Activated CD4-positive, alpha-beta T cell treated with anti-CD3 and anti-CD28 coated beads, Interleukin-10, Interleukin-2, amounts not matched to agents 100 ng/mL and 50 ng/mL, durations not matched to agents 16 hours and 8 hours (primary cell): ENCODE measurements around the gene NDUFB2.
"Not testable (repeated sequence)": the region's sequence is repeated elsewhere in the genome, so short reads cannot be mapped to it uniquely, and the experiment has no call there.

ENCODE experiments used
- DNase-seq: peaks from one replicate; pipeline ENCODE4 v3.0.0-alpha.2; 2020

NDUFB2 gene

DNA sequence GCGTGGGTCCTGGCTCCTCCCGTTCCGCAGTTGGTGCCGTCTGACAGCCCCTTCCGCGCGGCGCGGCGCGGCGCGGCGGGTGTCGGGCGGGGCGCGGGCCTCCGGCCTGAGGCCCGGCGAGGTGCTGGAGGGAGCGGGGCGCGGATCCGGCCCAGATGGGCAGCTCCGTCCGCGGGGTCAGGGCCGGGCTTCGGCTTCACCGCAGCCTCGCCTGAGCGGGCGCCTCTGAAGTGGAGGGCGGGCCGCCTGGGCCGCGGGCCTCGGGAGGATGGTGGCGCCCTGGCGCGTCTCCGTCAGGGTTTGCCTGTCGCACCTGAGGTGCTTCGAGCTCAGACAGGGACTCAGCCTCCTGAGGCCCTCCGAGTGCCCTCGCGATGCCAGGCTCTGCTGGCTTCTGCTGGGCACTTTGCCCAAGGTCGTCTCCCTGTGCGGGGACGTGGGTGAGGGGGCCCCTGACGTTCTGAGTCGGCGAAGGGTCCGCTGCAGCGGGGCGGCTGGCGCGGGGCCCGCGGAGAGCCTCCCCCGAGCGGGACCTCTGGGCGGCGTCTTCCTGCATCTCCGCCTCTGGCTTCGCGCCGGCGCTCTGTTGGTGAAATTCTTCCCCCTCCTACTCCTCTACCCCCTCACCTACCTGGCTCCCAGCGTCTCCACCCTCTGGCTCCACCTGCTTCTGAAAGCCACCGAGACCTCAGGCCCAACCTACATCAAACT lies 23.3 kb upstream of the NDUFB2 start:
- peak; percentile 56 for DNase-seq

- DNase-seq, result no peak
Measured at GRCh38 chr7:140673774-140674155, 22.7 kb upstream of the NDUFB2 start.

DNA sequence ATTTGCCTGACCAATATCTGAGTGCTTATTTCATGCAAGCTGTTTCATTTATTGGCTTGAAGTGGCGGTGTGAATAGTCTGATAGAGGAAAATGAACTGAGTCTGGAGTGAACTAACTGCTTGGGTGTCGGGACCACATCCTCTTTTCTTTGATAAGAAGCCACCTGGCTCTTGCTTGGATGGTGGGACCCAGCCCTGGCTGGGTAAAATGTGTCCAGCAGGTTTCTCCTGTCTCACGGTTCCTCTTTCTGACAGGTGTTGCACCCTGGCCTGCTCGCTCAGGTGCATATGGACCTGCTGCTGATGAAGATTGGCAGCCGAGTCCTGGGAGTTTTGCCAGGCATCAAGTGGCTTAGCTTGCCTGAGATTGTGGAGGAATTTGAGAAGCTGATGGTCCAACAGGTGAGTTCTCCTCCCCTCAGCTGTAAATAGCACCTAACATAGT lies 22.1 kb upstream of the NDUFB2 start:
- DNase-seq, result no peak

GRCh38 chr7:140674899-140675701 lies 21.4 kb upstream of the NDUFB2 start:
- DNase-seq, result peak; percentile 15

DNA sequence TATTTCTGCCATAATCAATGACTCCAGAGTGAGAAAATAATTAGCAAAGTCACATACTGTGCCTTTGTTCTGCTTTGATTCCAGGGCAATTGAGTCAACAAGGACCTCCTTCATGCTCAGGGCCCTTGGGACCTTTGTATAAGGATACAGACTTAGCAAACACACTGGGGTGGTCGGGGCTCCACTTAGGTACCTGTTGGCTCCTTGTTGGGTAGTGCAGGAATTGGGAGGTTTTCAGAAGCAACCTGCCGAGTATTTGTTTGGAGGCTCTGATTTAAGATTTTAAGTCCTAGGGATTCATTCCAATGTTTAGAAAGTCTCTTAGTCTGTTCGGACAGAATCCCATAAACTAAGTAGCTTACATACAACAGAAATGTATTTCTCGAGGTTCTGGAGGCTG lies 20.8 kb upstream of the NDUFB2 start:
- no peak for DNase-seq

GRCh38 chr7:140676306-140676705 lies 20.2 kb upstream of the NDUFB2 start:
- DNase-seq, result no peak

- not testable (repeated sequence) for DNase-seq
Measured at GRCh38 chr7:140676956-140677355, 19.6 kb upstream of the NDUFB2 start.

DNA sequence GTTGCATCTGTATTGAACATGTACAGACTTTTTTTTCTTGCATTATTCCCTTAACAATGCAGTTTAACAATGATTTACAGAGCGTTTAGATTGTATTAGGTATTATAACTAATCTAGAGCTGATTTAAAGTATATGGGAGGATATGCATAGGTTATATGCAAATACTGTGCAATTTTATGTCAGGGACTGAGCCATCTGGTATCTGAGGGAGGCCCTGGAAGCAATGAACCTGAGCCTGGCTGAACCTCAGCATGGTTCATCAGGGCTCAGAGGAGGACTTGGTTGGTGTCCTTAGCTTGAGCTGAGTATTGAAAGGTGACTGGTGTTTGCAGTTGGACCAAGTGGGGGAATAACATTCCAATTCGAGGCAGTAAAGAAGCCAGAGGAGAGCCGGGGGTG lies 19.0 kb upstream of the NDUFB2 start:
- no peak for DNase-seq

- DNase-seq, result no peak
Measured at GRCh38 chr7:140678081-140678815, 18.3 kb upstream of the NDUFB2 start.

DNA sequence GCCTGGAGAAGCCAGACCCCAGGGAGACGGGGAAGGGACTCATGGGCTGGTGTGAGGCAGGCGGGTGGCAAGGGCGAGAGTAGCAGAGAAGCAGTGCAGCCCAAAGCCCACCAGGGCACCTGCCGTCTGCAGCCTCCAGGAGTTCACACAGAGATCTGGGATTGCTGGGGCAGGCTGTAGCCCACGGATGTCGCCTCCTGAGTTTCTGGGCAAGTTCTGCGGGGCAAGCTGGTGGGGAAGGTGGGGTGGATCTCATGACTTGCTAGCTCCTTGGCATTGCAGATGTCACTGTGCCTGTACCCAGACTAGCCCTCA lies 17.7 kb upstream of the NDUFB2 start:
- no peak for DNase-seq

GRCh38 chr7:140679186-140679585 lies 17.3 kb upstream of the NDUFB2 start:
- DNase-seq, result no peak

GRCh38 chr7:140680886-140681285 lies 15.6 kb upstream of the NDUFB2 start:
- no peak for DNase-seq

DNA sequence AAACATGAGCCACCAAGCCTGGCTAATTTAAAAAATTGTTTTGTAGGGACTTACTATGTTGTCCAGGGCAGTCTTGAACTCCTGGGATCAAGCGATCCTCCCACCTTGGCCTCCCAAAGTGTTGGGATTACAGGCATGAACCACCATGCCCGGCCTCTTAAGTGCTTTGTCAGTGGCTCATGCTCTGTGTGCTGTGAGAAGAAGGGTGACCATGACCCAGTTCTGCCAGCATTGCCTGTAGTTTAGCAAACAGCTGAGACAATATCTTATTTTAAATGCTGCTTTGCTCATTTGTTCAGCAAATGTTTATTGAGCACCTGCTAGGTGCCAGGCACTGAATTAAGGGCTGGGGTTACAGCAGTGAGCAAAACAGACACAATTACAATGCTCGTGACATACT lies 14.7 kb upstream of the NDUFB2 start:
- no peak for DNase-seq

- no peak for DNase-seq
Measured at GRCh38 chr7:140683657-140684056, 12.9 kb upstream of the NDUFB2 start.

DNA sequence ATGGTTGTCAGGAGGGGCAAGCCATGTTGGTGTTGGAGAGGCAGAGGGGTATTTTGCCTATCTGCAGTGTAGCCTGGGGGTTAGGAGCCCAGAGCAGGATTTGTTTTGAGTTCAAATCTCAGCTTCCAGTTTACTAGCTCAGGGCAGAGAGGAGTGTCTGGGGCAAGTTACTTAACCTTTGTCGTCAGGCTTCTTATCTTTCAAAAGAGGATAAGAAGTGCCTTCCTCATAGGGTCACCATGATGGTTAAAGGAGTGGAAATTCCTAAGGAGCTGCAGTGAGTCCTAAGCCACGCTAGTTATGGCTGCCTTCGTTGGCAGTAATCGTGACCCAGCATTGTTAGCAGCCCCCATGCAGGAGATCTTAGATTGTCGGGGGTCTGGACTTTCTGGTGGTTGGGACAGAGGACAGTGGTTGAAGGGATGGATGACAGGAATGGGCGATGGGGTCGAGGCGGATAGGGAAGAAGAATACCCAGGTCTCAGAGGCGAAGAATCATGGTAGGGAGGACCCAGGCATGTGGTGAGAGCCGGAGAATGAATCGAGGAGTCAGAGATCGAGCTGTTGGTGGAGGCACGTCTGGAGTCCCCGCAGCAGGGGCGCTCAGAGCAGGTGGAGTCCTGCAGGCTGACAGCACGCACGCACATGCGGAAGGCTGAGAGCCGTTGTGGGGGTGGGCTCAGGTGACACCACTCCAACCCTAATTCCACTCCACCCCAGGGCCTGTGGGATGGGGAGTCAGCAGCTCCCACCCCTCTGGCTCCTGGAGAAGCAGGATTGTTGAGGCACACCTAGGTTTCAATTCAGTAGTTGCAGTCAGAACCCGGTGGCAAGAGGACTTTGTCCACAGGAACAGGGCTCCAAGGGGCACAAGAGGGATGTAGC lies 12.2 kb upstream of the NDUFB2 start:
- DNase-seq, result no peak

DNA sequence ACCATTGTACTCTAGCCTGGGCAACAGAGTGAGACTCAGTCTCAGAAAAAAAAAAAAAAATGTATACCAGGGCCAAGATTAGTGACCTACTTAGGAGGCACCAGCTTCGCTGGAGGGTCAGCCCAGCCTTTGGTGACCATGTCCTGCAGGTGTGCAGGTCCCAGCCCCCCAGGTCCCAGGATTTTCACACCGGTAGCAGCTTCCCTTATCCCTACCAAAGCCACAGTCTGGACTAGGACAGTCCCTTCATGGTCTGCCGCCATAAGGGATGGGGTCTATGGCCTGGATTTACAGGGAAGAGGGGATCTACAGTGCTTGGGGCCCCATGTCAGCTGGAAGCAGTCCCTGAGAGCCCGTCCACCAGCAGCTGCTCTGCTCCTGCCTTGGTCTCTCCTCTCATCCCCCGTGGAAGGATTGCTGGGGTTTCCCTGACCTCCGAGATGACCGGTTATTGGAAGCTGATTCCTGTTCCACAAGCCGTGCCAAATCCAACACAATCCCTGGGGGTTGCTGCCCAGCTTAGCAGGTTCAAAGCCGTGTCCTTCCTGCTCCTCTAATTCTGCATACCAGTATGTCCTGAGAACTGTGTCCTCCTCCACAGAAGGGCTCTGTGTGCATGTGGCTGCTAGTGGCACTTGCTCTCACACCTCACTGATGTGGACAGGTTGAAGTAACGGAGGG lies 11.0 kb upstream of the NDUFB2 start:
- DNase-seq, result no peak

DNA sequence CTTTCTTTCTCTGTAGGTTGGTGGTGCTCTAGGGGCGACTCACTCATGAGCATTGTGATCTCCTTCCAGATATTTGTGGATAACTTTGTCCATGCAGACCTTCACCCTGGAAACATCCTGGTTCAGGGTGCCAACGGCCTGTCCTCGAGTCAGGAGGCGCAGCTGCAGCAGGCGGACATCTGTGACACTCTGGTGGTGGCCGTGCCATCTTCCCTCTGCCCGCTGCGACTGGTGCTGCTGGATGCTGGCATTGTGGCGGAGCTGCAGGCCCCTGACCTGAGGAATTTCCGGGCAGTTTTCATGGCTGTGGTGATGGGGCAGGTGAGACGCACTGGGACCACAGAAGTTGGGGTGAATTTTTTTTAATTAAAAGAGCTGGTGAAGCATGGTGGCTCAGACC lies 9.6 kb upstream of the NDUFB2 start:
- no peak for DNase-seq

GRCh38 chr7:140688341-140688740 lies 8.2 kb upstream of the NDUFB2 start:
- DNase-seq, result no peak

DNA sequence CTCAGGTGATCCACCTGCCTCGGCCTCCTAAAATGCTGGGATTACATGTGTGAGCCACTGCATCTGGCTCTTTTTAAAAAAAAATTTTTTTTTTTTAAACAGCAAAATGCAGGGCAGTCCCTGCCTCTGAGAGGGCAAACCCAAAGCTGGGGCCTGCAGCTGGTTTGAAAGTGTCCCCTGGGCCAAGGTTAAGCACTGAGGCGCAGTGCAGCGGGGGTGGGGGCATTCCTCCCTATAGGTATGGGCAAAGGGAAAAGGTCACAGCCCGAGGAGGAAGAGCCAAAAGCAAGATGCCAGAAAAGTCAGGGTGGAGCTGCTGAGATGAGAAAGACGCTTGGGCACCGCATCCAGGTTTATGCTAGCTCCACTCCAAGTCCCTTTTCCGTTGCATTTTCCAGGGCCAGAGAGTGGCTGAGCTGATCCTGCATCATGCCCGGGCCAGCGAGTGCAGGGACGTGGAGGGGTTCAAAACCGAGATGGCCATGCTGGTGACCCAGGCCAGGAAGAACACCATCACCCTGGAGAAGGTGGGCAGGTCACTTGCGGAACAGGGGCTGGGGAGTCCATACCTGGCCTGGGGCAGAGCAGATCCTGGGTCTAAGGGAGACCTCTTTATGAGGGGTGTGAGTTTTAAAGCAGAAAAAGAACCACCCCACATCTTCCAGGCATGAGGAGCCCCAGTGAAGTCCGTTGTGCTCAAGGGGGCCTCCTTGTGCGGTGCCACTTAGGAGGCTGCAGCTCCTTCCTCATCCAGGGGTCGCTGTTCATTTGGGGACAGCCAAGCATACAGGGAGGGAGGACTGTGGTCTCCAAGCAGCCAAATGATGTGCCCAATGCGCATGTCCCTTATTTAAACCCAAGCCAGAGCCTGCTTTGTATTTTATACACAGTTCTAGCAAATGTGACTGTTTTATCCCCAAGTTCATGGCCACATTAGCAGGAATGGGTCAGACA lies 7.0 kb upstream of the NDUFB2 start:
- DNase-seq, result no peak

DNA sequence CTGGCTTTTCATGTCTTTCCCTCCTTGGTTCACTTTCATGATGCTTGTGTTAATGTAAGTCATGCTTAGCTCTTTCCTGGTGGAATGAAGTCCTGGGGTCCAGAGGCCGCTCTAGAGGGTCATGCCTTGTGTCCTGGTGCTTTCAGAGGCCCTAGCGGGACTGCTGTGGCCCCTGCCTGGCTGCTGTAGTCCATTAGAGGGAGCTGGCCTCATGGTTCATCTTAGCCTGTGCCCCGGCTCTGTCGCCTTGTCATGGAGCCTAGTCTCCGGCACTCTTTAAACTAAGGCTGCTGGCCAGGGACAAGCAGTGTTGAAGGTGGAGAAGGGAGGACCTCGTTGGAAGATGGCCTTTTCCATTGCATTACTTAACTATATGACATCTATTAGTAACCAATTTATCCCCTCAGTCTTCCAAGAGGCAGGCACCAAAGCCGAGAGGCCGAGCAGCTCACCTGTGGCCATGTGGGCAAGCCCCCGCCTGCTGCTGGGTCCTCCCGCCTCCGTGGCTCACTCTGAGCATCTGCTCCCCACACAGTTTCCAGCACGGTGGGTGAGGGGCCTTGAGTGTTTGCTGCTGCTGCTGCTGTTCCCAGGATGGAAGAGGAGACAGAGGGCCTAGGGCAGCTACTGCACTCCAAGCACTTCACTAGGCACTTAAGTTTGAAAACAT lies 5.0 kb upstream of the NDUFB2 start:
- DNase-seq, result no peak

DNA sequence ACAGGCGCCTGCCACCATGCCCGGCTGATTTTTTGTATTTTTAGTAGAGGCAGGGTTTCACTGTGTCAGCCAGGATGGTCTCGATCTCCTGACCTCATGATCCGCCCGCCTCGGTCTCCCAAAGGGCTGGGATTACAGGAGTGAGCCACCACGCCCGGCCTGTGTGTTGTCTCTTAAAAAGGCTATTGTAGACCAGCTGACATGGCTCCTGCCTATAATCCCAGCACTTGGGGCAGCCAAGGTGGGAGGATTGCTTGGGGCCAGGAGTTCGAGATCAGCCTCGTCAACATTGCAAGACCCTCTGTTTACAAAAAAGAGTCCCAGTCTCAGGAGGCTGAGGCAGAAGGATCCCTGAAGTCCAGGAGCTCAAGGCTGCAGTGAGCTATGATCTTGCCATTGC lies 2.7 kb upstream of the NDUFB2 start:
- DNase-seq, result not testable (repeated sequence)
